Activated CD4-positive, alpha-beta memory T cell treated with anti-CD3 and anti-CD28 coated beads for 36 hours (primary cell): Measurements from ENCODE around the gene ZFYVE26. TPM values are rescaled to one million over a fixed set of nuclear protein-coding genes. Genes with fewer than 3 reads are reported as not detected.

ENCODE experiments used
- CTCF ChIA-PET: fragments of 350-600 bp; sonication (Branson Sonifier 250); formaldehyde crosslinking; loops from one replicate; lab custom pipeline; 2021; ENCODE audit warnings: antibody characterized with exemption, inconsistent platforms; lab: Charles Lee
- POLR2A ChIA-PET: fragments of 350-600 bp; sonication (Branson Sonifier 250); formaldehyde crosslinking; loops from one replicate; lab custom pipeline; 2021; ENCODE audit warnings: antibody characterized with exemption; lab: Charles Lee
- DNase-seq: peaks from one replicate; pipeline ENCODE4 v3.0.0-alpha.2; 2020
- H3K27ac Mint-ChIP-seq: one replicate; pipeline ENCODE4 v1.8.0; 2021; ENCODE audit warnings: mixed read lengths
- H3K27me3 Mint-ChIP-seq: one replicate; pipeline ENCODE4 v1.8.0; 2021; ENCODE audit warnings: mixed read lengths
- H3K36me3 Mint-ChIP-seq: one replicate; pipeline ENCODE4 v1.8.0; 2021; ENCODE audit warnings: mixed read lengths
- H3K4me1 Mint-ChIP-seq: one replicate; pipeline ENCODE4 v1.8.0; 2021; ENCODE audit warnings: low read depth, mixed read lengths
- H3K4me3 Mint-ChIP-seq: one replicate; pipeline ENCODE4 v1.8.0; 2021; ENCODE audit warnings: mild to moderate bottlenecking, mixed read lengths
- H3K9me3 Mint-ChIP-seq: one replicate; pipeline ENCODE4 v1.8.0; 2021; ENCODE audit warnings: mixed read lengths
- intact Hi-C: fragments of 100-400 bp; cut with micrococcal nuclease; formaldehyde crosslinking; loops from one replicate; pipeline ENCODE4 v1.15.1; 2023
- total RNA-seq, 2 experiments: library from RNA; stranded (reverse); gene quantifications; one replicate each; pipeline ENCODE4 v1.2.3, GENCODE V29; 2021

Gene ZFYVE26
- total RNA-seq, result 10 to 100 TPM; 12.5 to 12.6 TPM

GRCh38 chr14:67816326-67817002 is at the start of gene ZFYVE26:
TSS of gene ZFYVE26 (minus strand) at chr14:67816590. CDS start at chr14:67815963, 627 bp downstream.
- H3K27me3 Mint-ChIP-seq, result no peaks in the 10 kb centered on the region
- CTCF ChIA-PET, result interaction anchor here (0.6 kb wide), 1 partner anchor 36 kb away, joined by 3 read pairs; no protein-coding TSS in a partner anchor
- peaks cover 6% of the 10 kb centered on the region for H3K36me3 Mint-ChIP-seq
- H3K9me3 Mint-ChIP-seq, result no peaks in the 10 kb centered on the region
- peak; percentile 95 for DNase-seq
- H3K4me1 Mint-ChIP-seq, result peaks cover 50% of the 10 kb centered on the region
- H3K27ac Mint-ChIP-seq, result peak within 1 kb of the TSS; percentile 90
- intact Hi-C loops, result loop anchor here (2.0 to 10.0 kb wide), 6 partner anchors 122 to 1309 kb away; partner anchors contain the start of genes EIF2S1, GPHN, PIGH and RDH11
- peak within 1 kb of the TSS; percentile 93 for H3K4me3 Mint-ChIP-seq
- POLR2A ChIA-PET, result interaction anchor here (1.0 to 1.9 kb wide), 3 partner anchors 121 to 1000 kb away, joined by 3 to 8 read pairs (median 4); partner anchors contain the start of genes PIGH and RDH11

- H3K9me3 Mint-ChIP-seq, result no peaks in the 10 kb centered on the region
- intact Hi-C loops, result no loop called here
- no peaks in the 10 kb centered on the region for H3K27me3 Mint-ChIP-seq
- ChIA-PET POLR2A (no interaction called here), CTCF (no interaction called here)
- no peak for DNase-seq
- no peak overlapping the region for H3K27ac Mint-ChIP-seq
- peaks cover 17% of the 10 kb centered on the region for H3K36me3 Mint-ChIP-seq
- H3K4me3 Mint-ChIP-seq, result no peak overlapping the region
- H3K4me1 Mint-ChIP-seq, result peaks cover 6% of the 10 kb centered on the region
Measured at GRCh38 chr14:67863223-67863622, 46.8 kb upstream of the ZFYVE26 start.

GRCh38 chr14:67859169-67859749 is 42.9 kb upstream of the ZFYVE26 start:
- Mint-ChIP-seq H3K9me3 (no peaks in the 10 kb centered on the region), H3K4me1 (peaks cover 2% of the 10 kb centered on the region), H3K27me3 (no peaks in the 10 kb centered on the region), H3K36me3 (no peaks in the 10 kb centered on the region), H3K4me3 (no peak overlapping the region), H3K27ac (no peak overlapping the region)
- POLR2A ChIA-PET, result no interaction called here
- no peak for DNase-seq
- CTCF ChIA-PET, result no interaction called here
- intact Hi-C loops, result no loop called here

- CTCF ChIA-PET, result no interaction called here
Measured at GRCh38 chr14:67857778-67858350, 41.5 kb upstream of the ZFYVE26 start.

GRCh38 chr14:67856827-67857226 is 40.4 kb upstream of the ZFYVE26 start:
- intact Hi-C loops, result no loop called here

More at GRCh38 chr14:67857778-67858350, 41.5 kb upstream of the ZFYVE26 start:
- DNase-seq, result no peak
- Mint-ChIP-seq H3K9me3 (no peaks in the 10 kb centered on the region), H3K27ac (no peak overlapping the region), H3K4me1 (peaks cover 2% of the 10 kb centered on the region), H3K27me3 (no peaks in the 10 kb centered on the region), H3K4me3 (no peak overlapping the region), H3K36me3 (no peaks in the 10 kb centered on the region)
- intact Hi-C loops, result no loop called here
- POLR2A ChIA-PET, result no interaction called here

GRCh38 chr14:67853715-67854114 is 37.3 kb upstream of the ZFYVE26 start:
- H3K27me3 Mint-ChIP-seq, result no peaks in the 10 kb centered on the region

More at GRCh38 chr14:67856827-67857226, 40.4 kb upstream of the ZFYVE26 start:
- H3K4me3 Mint-ChIP-seq, result no peak overlapping the region
- CTCF ChIA-PET, result interaction anchor here (0.7 kb wide), 1 partner anchor 435 kb away, joined by 3 read pairs; no protein-coding TSS in a partner anchor
- H3K4me1 Mint-ChIP-seq, result peaks cover 2% of the 10 kb centered on the region
- no peak for DNase-seq
- POLR2A ChIA-PET, result no interaction called here
- no peaks in the 10 kb centered on the region for H3K9me3 Mint-ChIP-seq
- no peaks in the 10 kb centered on the region for H3K36me3 Mint-ChIP-seq
- no peaks in the 10 kb centered on the region for H3K27me3 Mint-ChIP-seq
- H3K27ac Mint-ChIP-seq, result no peak overlapping the region

GRCh38 chr14:67852926-67853604 is 36.7 kb upstream of the ZFYVE26 start:
- Mint-ChIP-seq H3K4me1 (no peaks in the 10 kb centered on the region), H3K36me3 (peaks cover 13% of the 10 kb centered on the region), H3K27me3 (no peaks in the 10 kb centered on the region), H3K27ac (no peak overlapping the region), H3K4me3 (no peak overlapping the region), H3K9me3 (peaks cover 8% of the 10 kb centered on the region)
- intact Hi-C loops, result no loop called here
- no peak for DNase-seq
- POLR2A ChIA-PET, result no interaction called here
- CTCF ChIA-PET, result no interaction called here

More at GRCh38 chr14:67853715-67854114, 37.3 kb upstream of the ZFYVE26 start:
- H3K27ac Mint-ChIP-seq, result no peak overlapping the region
- no peak for DNase-seq
- POLR2A ChIA-PET, result interaction anchor here (0.6 kb wide), 1 partner anchor 832 kb away, joined by 3 read pairs; no protein-coding TSS in a partner anchor
- intact Hi-C loops, result no loop called here
- CTCF ChIA-PET, result no interaction called here
- peaks cover 4% of the 10 kb centered on the region for H3K9me3 Mint-ChIP-seq
- H3K4me1 Mint-ChIP-seq, result no peaks in the 10 kb centered on the region
- H3K36me3 Mint-ChIP-seq, result peaks cover 8% of the 10 kb centered on the region
- no peak overlapping the region for H3K4me3 Mint-ChIP-seq

GRCh38 chr14:67851785-67852410 is 35.5 kb upstream of the ZFYVE26 start:
- Mint-ChIP-seq H3K36me3 (peaks cover 19% of the 10 kb centered on the region), H3K27ac (no peak overlapping the region), H3K4me3 (no peak overlapping the region), H3K27me3 (no peaks in the 10 kb centered on the region), H3K4me1 (no peaks in the 10 kb centered on the region), H3K9me3 (peaks cover 11% of the 10 kb centered on the region)
- intact Hi-C loops, result no loop called here
- CTCF ChIA-PET, result interaction anchor here (0.7 to 1.2 kb wide), 2 partner anchors 14 to 82 kb away, joined by 3 read pairs; no protein-coding TSS in a partner anchor
- no peak for DNase-seq
- POLR2A ChIA-PET, result no interaction called here

GRCh38 chr14:67850066-67850830 is 33.9 kb upstream of the ZFYVE26 start:
- no peak overlapping the region for H3K27ac Mint-ChIP-seq
- peaks cover 15% of the 10 kb centered on the region for H3K9me3 Mint-ChIP-seq
- no peaks in the 10 kb centered on the region for H3K4me1 Mint-ChIP-seq
- H3K36me3 Mint-ChIP-seq, result peaks cover 24% of the 10 kb centered on the region
- no peak for DNase-seq
- H3K4me3 Mint-ChIP-seq, result no peak overlapping the region
- ChIA-PET POLR2A (no interaction called here), CTCF (no interaction called here)
- no peaks in the 10 kb centered on the region for H3K27me3 Mint-ChIP-seq
- intact Hi-C loops, result no loop called here

- Mint-ChIP-seq H3K27me3 (no peaks in the 10 kb centered on the region), H3K9me3 (peaks cover 19% of the 10 kb centered on the region), H3K4me1 (no peaks in the 10 kb centered on the region), H3K27ac (no peak overlapping the region), H3K36me3 (peaks cover 28% of the 10 kb centered on the region), H3K4me3 (no peak overlapping the region)
- no peak for DNase-seq
- ChIA-PET POLR2A (no interaction called here), CTCF (interaction anchor here (0.6 kb wide), 1 partner anchor 37 kb away, joined by 4 read pairs; no protein-coding TSS in a partner anchor)
- intact Hi-C loops, result no loop called here
Measured at GRCh38 chr14:67846029-67846610, 29.7 kb upstream of the ZFYVE26 start.
